ENCODE data around the gene CCDC185.

Gene CCDC185

DNA sequence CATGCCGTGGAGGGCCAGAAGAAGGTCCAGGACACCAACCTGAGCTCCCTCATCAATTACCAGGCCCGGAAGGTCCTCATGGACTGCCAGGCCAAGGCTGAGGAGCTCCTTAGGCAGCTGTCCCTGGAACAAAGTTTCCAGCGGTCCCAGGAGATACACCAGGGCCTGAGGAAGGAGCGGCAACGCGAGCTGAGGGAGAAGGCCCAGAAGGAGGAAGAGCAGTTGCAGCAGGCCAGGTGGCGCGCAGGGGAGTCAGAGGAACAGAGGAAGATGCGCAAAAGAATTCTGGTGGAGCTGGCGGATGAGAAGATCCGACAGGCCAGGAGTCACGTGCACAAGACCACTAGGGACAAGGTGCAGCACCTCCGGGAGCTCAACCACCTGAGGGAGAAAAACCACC, 1.5 kb downstream of the CCDC185 start:
- TF ChIP-seq, protein P1, sequence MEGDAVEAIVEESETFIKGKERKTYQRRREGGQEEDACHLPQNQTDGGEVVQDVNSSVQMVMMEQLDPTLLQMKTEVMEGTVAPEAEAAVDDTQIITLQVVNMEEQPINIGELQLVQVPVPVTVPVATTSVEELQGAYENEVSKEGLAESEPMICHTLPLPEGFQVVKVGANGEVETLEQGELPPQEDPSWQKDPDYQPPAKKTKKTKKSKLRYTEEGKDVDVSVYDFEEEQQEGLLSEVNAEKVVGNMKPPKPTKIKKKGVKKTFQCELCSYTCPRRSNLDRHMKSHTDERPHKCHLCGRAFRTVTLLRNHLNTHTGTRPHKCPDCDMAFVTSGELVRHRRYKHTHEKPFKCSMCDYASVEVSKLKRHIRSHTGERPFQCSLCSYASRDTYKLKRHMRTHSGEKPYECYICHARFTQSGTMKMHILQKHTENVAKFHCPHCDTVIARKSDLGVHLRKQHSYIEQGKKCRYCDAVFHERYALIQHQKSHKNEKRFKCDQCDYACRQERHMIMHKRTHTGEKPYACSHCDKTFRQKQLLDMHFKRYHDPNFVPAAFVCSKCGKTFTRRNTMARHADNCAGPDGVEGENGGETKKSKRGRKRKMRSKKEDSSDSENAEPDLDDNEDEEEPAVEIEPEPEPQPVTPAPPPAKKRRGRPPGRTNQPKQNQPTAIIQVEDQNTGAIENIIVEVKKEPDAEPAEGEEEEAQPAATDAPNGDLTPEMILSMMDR (IDR thresholded peaks at IDR 0.05): no peak

DNA sequence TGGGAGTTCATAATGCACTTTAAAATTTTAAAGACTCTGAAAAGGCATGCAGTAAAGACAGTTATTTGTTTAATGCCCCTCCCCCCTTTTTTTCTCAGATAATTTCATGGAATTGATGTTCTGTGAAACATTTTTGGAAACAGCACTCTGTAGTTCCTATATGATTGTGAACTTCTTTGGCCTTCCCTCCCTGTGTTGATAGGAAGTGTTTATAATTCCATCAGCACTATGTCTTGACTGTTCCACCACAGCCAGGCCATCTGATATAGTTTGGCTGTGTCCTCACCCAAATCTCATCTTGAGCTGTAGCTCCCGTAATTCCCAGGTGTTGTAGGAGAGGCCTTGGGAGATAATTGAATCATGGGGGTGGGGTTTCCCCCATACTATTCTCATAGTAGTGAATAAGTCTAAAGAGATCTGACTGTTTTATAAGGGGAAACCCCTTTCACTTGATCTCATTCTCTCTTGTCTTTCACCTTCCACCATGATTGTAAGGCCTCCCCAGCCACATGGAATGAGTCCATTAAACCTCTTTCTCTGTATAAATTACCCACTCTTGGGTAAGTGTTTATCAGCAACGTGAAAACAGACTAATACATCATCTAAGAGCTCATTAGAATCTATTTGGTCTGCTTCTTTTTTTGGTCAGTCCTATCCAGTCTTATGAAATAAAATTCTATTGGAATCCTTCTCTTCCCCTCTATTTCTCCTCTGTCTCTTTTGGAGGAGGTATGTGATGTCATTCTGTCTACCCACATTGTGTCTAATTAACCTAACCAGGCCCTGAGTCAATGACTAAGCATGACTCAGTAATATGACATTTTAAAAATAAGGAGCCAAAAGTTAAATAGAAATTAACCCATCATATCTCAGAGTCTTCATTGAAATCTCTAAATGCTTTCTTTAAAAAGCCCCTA, 8.9 kb downstream of the CCDC185 start:
- TF ChIP-seq, protein P1 (IDR thresholded peaks at IDR 0.05): no peak

DNA sequence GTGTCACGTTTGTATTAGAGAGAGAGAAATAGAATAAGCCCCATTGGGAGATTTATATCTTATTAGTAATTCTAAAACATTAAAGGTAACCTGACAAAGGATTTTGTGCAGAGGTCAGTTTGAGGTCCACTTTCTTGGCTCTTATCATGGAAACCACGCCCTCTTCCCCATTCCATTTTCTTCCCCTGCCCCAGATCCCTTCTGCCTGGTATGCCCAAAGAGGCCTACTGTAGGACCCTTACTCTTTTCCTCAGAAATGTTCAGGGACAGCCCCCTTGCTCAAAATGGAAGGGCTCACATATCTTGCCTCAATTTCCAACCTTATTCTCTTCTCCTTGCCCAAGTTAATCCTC, 9.6 kb downstream of the CCDC185 start:
- TF ChIP-seq, protein P1 (IDR thresholded peaks at IDR 0.05): no peak

DNA sequence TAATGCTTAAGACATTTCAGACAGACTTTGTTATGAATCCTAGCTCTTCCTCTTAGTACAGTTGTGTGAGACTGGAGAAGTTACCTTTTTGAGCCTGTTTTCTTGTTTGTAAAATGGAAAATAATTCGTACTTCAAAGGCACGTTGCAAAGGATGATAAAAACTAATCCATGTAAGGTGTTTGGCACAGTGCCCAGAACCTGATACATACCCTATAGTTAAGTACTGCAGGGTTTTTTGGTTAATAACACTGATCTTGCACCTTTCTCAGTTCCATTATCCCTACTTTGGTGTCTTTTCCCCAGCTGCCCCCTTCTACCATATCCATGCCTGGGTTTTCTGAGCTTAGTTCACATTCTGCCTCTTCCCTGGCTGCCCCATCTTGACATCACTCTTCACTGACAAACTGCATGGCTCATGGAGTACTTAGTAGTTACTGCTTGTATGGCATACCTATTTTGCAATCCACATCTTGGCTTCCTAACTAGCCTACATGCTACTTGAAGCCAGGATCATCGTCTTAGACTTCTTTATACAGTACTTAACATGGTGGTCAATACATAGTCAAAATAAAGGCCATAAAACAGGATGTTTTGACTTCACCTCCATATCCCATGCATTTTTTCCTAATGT, 10.1 kb downstream of the CCDC185 start:
- TF ChIP-seq, protein P1 (IDR thresholded peaks at IDR 0.05): no peak

DNA sequence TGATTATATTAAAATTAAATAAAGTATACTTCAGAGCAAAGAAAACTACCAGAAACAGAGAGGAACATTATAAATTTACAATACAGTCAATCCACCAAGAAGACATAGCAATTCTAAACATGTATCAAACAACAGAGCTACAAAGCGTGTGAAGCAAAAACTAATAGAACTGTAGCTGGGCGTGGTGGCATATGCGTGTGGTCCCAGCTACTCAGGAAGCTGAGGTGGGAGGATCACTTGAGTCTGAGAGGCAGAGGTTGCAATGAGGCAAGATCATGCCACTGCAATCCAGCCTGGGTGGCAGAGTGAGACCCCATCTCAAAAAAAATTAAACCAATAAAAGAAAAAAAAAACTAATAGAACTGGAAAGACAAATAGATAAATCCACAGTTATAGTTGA, 12.3 kb downstream of the CCDC185 start:
- TF ChIP-seq, protein P1 (IDR thresholded peaks at IDR 0.05): no peak

DNA sequence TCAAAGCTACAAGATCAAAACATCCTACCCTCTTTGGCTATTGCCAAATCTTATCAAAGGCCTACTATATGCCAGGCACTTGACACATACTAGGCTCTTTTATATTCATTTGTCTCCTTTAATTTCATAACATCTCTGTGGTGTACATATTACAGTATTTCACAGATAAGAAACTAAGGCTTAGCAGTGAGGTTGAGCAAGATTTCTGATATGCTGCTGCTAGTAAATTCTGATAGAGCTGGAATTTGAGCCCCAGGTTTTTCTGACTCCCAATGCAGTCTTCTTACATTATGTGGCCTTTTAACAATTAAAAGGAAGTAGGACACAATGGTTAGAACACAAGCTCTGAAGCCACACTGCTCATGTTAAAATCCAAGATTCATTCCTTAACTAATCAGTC, 16.8 kb downstream of the CCDC185 start:
- TF ChIP-seq, protein P1 (IDR thresholded peaks at IDR 0.05): no peak

DNA sequence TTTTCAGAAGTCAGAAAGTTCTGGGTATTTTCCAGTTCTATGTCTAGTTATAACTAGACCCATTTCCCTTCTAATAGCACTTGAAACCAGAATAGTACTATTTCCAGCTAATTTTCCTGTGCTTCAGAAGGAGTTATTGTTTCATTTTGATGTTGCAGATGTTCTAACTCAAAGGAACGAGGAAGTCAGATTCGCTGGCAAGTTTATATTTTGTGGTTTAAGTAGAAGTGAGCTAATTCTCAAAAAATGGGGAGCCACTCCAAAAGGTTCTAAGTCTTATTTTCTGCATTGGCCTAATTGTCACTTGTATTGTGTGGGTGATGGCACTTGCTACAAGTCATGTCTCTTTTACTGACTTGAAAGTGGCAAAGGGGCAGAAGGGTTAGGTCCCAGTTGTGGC, 18.1 kb downstream of the CCDC185 start:
- TF ChIP-seq, protein P1 (IDR thresholded peaks at IDR 0.05): no peak
